Measurements from ENCODE around the gene ZDHHC13. TPM values are rescaled to one million over a fixed set of nuclear protein-coding genes. Genes with fewer than 3 reads are reported as not detected.

ZDHHC13 gene
- 14.9 TPM for polyA plus RNA-seq (2013, experiment 1 of 2; ENCODE audit: insufficient read length)
- polyA plus RNA-seq (2013, experiment 2 of 2; ENCODE audit: insufficient read length), result 11.0 TPM

- DNase-seq, result peak; percentile 91
These were observed at the start of gene ZDHHC13 for GRCh38 chr11:19116971-19117759. ZDHHC13 (plus strand) TSS chr11:19117168; CDS start chr11:19117250, 82 bp downstream.

GRCh38 chr11:19071255-19071654, 45.7 kb upstream of the ZDHHC13 start:
- peak; percentile 85 for DNase-seq

- DNase-seq, result no peak
These were observed 44.5 kb upstream of the ZDHHC13 start for GRCh38 chr11:19072464-19072863.

GRCh38 chr11:19073454-19074415, 43.2 kb upstream of the ZDHHC13 start:
- DNase-seq, result no peak

- no peak for DNase-seq
These were observed 41.3 kb upstream of the ZDHHC13 start for GRCh38 chr11:19075636-19076035.

- peak; percentile 36 for DNase-seq
These were observed 40.0 kb upstream of the ZDHHC13 start for GRCh38 chr11:19076744-19077589.

- DNase-seq, result no peak
These were observed 39.0 kb upstream of the ZDHHC13 start for GRCh38 chr11:19077965-19078364.

GRCh38 chr11:19079643-19080440, 37.1 kb upstream of the ZDHHC13 start:
- peak; percentile 56 for DNase-seq

GRCh38 chr11:19080579-19080993, 36.4 kb upstream of the ZDHHC13 start:
- peak; percentile 13 for DNase-seq

- no peak for DNase-seq
These were observed 33.8 kb upstream of the ZDHHC13 start for GRCh38 chr11:19083166-19083565.

GRCh38 chr11:19084661-19085315, 32.2 kb upstream of the ZDHHC13 start:
- DNase-seq, result no peak

- peak; percentile 8 for DNase-seq
These were observed 29.3 kb upstream of the ZDHHC13 start for GRCh38 chr11:19087658-19088057.

- no peak for DNase-seq
These were observed 28.2 kb upstream of the ZDHHC13 start for GRCh38 chr11:19088791-19089190.

- no peak for DNase-seq
These were observed 27.5 kb upstream of the ZDHHC13 start for GRCh38 chr11:19089421-19089820.

GRCh38 chr11:19091366-19091765, 25.6 kb upstream of the ZDHHC13 start:
- no peak for DNase-seq

GRCh38 chr11:19092342-19092741, 24.6 kb upstream of the ZDHHC13 start:
- DNase-seq, result no peak

GRCh38 chr11:19092850-19093249, 24.1 kb upstream of the ZDHHC13 start:
- no peak for DNase-seq

- peak; percentile 15 for DNase-seq
These were observed 23.0 kb upstream of the ZDHHC13 start for GRCh38 chr11:19093976-19094375.

- DNase-seq, result no peak
These were observed 22.1 kb upstream of the ZDHHC13 start for GRCh38 chr11:19094859-19095258.

- no peak for DNase-seq
These were observed 17.9 kb upstream of the ZDHHC13 start for GRCh38 chr11:19099093-19099492.

- DNase-seq, result no peak
These were observed 16.1 kb upstream of the ZDHHC13 start for GRCh38 chr11:19100885-19101284.

Measured in fibroblast of skin of back (primary cell).